Fibroblast of skin of right quadriceps (primary cell): Measurements from ENCODE around the gene CAVIN1.
"Not testable (repeated sequence)": the region's sequence is repeated elsewhere in the genome, so short reads cannot be mapped to it uniquely, and the experiment has no call there.

Experiments used
- DNase-seq: peaks from one replicate; pipeline ENCODE4 v3.0.0-alpha.2; 2013

Gene CAVIN1, protein sequence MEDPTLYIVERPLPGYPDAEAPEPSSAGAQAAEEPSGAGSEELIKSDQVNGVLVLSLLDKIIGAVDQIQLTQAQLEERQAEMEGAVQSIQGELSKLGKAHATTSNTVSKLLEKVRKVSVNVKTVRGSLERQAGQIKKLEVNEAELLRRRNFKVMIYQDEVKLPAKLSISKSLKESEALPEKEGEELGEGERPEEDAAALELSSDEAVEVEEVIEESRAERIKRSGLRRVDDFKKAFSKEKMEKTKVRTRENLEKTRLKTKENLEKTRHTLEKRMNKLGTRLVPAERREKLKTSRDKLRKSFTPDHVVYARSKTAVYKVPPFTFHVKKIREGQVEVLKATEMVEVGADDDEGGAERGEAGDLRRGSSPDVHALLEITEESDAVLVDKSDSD

GRCh38 chr17:42422958-42423712 lies at the start of gene CAVIN1:
TSS of gene CAVIN1 (minus strand) at chr17:42423256. CDS start at chr17:42423097, 159 bp downstream.
- DNase-seq = peak; percentile 99

GRCh38 chr17:42467889-42468288 lies 44.8 kb upstream of the CAVIN1 start:
- DNase-seq = no peak

DNA sequence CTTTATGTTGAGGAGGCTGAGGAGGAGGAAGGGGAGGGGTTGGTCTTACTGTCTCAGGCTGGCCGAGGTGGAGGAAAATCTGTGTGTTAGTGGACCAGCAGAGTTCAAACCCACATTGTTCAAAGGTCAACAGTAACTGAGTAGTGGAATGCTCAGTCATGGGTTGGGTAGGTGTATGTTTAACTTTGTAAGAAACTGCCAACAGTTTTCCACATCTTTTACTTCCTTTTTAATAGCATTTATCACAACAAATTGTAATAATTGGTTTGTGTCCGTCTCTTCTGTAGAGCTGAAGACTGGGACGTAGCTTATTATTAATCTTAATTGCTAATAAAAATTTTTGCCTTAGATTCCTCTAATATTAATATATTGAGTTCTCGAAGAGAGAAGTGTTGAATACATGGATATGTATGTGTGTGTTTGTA lies 40.9 kb upstream of the CAVIN1 start:
- no peak for DNase-seq

- DNase-seq = no peak
Measured at GRCh38 chr17:42460371-42460770, 37.3 kb upstream of the CAVIN1 start.

DNA sequence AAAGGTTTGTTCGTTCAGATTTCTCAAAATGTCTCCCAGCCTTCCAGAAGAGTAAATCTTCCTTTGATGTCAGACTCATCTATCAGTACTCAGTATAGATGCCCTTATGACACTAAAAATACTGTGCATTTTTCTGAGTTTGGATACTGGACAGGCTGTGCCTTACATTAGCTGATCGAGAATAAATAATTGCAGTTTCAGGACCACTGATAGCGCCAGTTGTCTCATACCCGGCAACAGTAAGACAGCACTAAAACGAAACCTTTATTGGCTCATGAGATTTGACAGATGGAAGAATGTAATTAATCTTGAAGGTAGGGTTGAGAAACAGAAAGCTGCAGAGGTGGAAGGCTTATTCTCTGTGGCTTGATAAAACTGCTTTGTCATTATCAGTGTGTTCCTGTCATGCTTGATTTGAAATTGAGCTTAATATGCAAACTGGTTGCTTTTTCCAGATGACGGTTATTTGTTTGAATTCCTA lies 36.8 kb upstream of the CAVIN1 start:
- peak; percentile 54 for DNase-seq

DNA sequence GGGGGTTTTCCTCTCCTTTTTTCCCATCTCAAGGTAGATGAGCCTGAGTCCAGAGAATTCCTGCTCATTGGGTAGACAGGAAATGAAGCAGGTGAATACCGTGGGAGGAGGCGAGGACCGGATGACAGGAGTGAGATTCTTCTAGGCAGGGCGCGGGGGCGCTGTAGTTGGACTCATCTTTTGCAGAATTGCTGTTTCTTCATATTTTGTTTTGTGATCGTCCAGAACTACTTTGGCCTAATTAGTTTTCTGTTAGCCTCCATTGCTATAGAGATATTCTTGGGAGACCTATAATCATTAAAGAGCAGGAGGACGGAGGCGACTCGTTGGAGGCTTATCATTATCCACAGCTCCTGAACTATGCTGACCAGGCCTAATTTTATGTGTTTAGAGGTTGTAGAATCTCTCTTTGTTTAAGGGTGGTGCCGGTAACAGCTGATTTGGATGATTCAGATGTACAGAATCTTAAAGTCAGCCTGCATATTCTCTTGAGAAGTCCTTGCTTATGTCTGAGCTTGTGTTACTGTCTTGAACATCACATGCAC lies 36.3 kb upstream of the CAVIN1 start:
- peak; percentile 28 for DNase-seq

GRCh38 chr17:42458497-42459255 lies 35.6 kb upstream of the CAVIN1 start, which contains the start of gene ATP6V0A1:
TSS of gene ATP6V0A1 (plus strand) at chr17:42458878. CDS start at chr17:42460895, 2,017 bp downstream.
- DNase-seq = peak; percentile 80

- no peak for DNase-seq
Measured at GRCh38 chr17:42457107-42457792, 34.2 kb upstream of the CAVIN1 start.

DNA sequence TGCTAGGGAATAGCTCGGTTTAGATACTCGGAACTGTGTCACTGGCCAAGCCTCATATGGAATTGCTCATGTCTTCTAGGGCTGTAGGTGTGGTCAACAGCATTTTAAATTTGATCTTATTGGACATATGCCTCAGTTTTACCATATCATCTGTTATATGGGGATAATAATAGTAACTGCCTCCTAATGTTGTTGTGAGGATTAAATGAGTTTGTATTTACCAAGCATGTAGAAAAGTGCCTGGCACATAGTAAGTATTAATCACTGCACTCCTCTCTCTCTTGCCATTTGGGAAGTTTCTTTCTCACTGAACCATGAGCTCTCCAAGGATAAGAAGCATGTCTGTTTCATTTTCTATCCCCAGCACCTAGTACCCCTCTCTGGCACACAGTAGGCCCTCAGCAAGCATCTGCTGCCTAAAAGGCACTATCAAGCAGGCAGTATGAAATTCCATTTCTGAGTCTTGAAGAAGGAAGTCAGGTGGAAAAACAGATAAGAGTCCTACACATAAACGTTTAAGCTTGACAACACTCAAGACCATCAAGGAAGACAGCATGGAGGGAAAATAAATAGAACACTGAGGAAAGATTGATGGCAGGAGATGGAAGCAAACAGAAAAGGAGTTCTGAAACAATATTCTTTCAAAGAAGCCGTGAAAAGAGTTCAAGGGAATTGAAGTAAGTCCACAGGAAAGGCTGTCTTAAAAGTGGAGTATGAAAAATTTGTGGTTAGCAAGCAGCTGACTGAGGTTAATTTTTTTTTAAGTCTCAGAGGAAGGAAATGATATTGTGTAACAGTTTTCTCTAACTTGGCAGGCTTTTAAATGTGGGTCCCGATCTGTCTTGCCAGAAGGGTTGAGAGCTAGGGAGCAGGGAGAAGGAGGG lies 33.4 kb upstream of the CAVIN1 start:
- DNase-seq = peak; percentile 79

- not testable (repeated sequence) for DNase-seq
Measured at GRCh38 chr17:42454987-42455386, 31.9 kb upstream of the CAVIN1 start.

DNA sequence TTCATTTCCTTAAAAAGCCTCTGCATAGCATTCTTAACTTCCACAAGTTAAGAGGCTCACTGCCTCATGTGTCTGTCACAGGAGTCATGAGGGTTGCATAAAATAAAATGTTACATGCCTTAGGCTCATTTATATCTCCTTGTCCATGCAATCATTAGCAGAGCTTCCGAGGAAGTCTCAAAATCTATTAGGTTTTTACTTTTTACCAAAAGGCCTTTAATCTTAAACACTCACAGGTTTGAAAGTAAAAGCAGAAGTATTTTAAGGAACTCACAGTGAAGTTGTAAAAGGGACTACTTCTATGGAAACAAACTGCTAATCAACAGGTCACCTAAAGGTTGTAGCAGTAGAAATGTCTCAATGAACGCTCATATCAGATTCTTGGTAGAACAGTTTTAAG lies 30.4 kb upstream of the CAVIN1 start:
- no peak for DNase-seq

GRCh38 chr17:42451270-42451669 lies 28.2 kb upstream of the CAVIN1 start:
- DNase-seq = not testable (repeated sequence)

DNA sequence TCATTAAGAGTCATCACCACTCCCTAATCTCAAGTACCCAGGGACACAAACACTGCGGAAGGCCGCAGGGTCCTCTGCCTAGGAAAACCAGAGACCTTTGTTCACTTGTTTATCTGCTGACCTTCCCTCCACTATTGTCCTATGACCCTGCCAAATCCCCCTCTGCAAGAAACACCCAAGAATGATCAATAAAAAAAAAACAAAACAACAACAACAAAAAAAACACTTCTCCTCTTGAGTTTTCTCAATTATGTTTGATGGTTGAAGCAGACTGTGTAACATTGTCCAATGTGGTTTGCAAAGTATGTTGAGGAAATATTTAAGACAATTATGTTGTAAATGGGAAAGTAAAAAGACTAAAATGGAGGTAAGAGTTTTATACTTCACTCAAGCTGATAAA lies 26.8 kb upstream of the CAVIN1 start:
- not testable (repeated sequence) for DNase-seq

- DNase-seq = not testable (repeated sequence)
Measured at GRCh38 chr17:42449176-42449575, 26.1 kb upstream of the CAVIN1 start.

DNA sequence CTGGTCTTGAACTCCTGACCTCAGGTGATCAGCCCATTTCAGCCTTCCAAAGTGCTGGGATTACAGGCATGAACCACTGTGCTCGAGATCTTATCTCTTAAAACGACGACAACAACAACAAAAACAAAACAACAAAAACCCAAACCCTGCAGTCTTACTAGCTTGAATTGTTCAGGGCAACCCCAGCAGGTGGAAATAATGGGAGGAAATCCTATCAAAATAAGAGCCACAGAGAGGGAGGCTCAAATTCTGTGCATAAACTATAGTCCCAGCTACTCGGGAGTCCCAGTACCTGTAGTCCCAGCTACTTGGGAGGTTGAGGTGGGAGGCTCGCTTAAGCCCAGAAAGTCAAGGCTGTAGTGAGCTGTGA lies 19.1 kb upstream of the CAVIN1 start:
- DNase-seq = no peak

DNA sequence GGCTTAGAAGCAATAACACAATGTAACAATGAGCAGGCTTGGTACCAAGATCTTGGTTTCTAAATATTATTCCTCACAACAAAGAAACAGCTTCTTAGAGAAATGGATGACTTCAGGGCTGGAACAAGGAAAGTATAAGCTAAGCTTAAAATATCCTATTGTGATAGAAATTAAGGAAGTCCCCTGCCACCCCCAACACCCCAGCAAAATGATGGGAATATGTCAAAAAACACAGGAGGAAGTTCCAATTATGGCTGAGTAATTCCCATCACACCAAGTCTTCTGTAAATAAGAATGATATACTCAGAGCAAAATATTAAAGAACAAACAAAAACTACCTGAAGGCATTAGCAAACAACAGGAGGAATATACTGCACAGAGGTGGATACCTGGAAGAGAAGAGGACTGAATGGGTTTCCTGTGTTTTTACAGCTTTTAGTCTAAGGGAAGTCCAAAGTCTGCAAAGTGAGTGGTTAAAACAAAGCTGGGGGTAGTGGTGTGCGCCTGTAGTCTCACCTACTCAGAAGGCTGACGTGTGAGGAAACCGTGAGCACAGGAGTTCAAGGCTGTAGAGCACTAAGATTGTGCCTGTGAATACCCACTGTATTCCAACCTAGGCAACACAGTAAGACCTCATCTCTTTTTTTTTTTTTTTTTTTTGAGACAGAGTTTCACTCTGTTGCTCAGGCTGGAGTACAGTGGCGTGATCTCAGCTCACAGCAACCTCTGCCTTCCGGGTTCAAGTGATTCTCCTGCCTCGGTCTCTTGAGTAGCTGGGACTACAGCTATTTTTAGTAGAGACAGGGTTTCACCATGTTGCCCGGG lies 18.5 kb upstream of the CAVIN1 start:
- DNase-seq = no peak

DNA sequence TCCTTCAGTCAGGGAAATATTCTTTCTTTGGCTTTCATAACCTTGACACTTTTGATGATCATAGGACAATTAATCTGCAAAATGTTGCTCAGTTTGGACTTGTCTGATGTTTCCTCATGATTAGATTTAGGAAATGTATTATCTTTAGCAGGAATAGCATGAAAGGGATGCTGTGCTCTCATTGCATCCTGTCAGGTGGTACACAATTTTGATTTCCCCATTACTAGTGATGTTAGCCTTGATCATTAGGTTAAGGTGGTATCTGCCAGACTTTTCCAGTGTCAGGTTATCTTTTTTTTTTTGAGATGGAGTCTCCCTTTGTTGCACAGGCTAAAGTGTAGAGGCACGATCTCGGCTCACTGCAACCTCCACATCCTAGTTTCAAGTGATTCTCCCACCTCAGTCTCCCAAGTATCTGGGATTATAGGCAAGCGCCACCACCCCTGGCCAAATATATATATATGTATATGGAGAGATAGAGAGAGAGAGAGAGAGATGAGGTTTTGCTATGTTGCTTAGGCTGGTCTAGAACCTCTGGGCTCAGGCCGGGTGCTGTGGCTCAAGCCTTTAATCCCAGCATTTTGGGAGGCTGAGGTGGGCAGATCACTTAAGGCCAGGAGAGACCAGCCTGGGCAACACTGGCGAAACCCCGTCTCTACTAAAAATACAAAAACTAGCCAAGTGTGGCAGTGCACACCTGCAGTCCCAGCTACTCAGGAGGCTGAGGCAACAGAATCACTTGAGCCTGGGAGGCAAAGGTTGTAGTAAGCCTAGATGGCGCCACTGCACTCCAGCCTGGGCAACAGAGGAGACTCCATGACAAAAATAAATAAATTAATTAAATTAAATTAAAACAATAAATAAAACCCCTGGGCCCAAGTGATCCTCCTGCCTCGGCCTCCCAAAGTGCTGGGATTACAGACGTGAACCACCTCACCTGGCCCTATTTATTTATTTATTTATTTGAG lies 15.8 kb upstream of the CAVIN1 start:
- DNase-seq = no peak

- DNase-seq = peak; percentile 98
Measured at GRCh38 chr17:42436391-42436790, 13.3 kb upstream of the CAVIN1 start.

DNA sequence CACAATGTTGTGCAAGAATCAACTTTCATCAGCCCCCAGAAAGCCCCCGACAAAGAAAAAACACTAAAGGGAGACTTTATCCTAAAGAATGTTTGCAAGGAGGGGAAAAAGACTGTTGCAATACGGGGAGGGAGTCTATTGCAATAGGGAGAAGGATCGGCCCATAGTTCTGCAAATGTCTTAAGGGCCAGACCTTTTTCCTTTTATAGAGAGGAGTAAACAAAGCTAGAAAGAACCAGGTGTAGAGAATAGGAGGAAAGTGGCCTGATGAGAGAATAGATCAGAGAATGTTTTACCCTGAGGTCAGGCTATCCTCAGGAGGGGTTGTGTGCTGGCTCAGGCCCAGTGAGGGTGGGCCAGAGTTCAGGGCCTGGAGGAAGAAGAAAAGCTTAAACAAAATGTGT lies 8.7 kb upstream of the CAVIN1 start:
- peak; percentile 53 for DNase-seq
